GM19025 (cell line): ENCODE results near the gene ZBTB9.

ENCODE experiments used
- ATAC-seq: cut with Tn5 transposase; IDR thresholded peaks from one replicate; pipeline ENCODE4 v1.9.1; 2021; ENCODE audit warnings: mild to moderate bottlenecking, low read depth, moderate library complexity; ENCODE audit not compliant: unreplicated experiment

ZBTB9 gene

GRCh38 chr6:33418690-33419291 lies 35.6 kb upstream of the ZBTB9 start:
- ATAC-seq = no peak

GRCh38 chr6:33419580-33420490 lies 34.5 kb upstream of the ZBTB9 start, which contains the start of gene SYNGAP1:
SYNGAP1 (plus strand) TSS chr6:33420065; CDS start chr6:33420265, 200 bp downstream.
- no peak for ATAC-seq

- no peak for ATAC-seq
Observed at GRCh38 chr6:33420491-33421343, 33.7 kb upstream of the ZBTB9 start.

- no peak for ATAC-seq
Observed at GRCh38 chr6:33421344-33421643, 33.1 kb upstream of the ZBTB9 start.

GRCh38 chr6:33423777-33424176 lies 30.6 kb upstream of the ZBTB9 start:
- no peak for ATAC-seq

GRCh38 chr6:33424855-33425667 lies 29.3 kb upstream of the ZBTB9 start:
- ATAC-seq = no peak

- no peak for ATAC-seq
Observed at GRCh38 chr6:33425668-33426577, 28.5 kb upstream of the ZBTB9 start.

GRCh38 chr6:33426590-33427511 lies 27.5 kb upstream of the ZBTB9 start:
- ATAC-seq = no peak

GRCh38 chr6:33427585-33428223 lies 26.7 kb upstream of the ZBTB9 start:
- no peak for ATAC-seq

GRCh38 chr6:33428224-33428965 lies 26.0 kb upstream of the ZBTB9 start:
- no peak for ATAC-seq

- no peak for ATAC-seq
Observed at GRCh38 chr6:33428966-33429749, 25.2 kb upstream of the ZBTB9 start.

- no peak for ATAC-seq
Observed at GRCh38 chr6:33429750-33430052, 24.7 kb upstream of the ZBTB9 start.

- no peak for ATAC-seq
Observed at GRCh38 chr6:33430334-33430733, 24.0 kb upstream of the ZBTB9 start.

GRCh38 chr6:33430991-33431879 lies 23.1 kb upstream of the ZBTB9 start:
- peak; percentile 54 for ATAC-seq

GRCh38 chr6:33431880-33432541 lies 22.4 kb upstream of the ZBTB9 start:
- no peak for ATAC-seq
